IMR-90 (cell line): ENCODE data around the gene ZSCAN16.

Experiments
- CEBPB ChIP-seq: IDR thresholded peaks from 2 replicates; pipeline ENCODE4 v1.6.1; 2012; ENCODE audit warnings: low read depth, low read length, improper control_type of control experiment
- MAFK ChIP-seq: IDR thresholded peaks from 2 replicates; pipeline ENCODE4 v1.6.1; 2012; ENCODE audit warnings: low read depth, low read length, improper control_type of control experiment
- POLR2A ChIP-seq: IDR thresholded peaks from 2 replicates; pipeline ENCODE4 v1.6.1; 2012; ENCODE audit warnings: mild to moderate bottlenecking, low read depth, low read length
- RAD21 ChIP-seq: IDR thresholded peaks from 2 replicates; pipeline ENCODE4 v1.6.1; 2012; ENCODE audit warnings: low read length, improper control_type of control experiment
- RCOR1 ChIP-seq: IDR thresholded peaks from 2 replicates; pipeline ENCODE4 v1.6.1; 2012; ENCODE audit warnings: mild to moderate bottlenecking, low read length, improper control_type of control experiment; ENCODE audit not compliant: insufficient replicate concordance
- RFX5 ChIP-seq: IDR thresholded peaks from 2 replicates; pipeline ENCODE4 v1.8.0; 2012; ENCODE audit warnings: low read depth, mild to moderate bottlenecking, low read length, moderate library complexity
- SMC3 ChIP-seq: fragments of 150-350 bp; IDR thresholded peaks from 2 replicates; pipeline ENCODE4 v1.6.1; 2016; ENCODE audit warnings: low read depth, mild to moderate bottlenecking, antibody characterized with exemption, low read length, moderate library complexity
- TF ChIP-seq, protein P1 (sequence below): conservative IDR thresholded peaks from 2 replicates; pipeline ENCODE4 v1.5.1; 2012; ENCODE audit warnings: mild to moderate bottlenecking, low read depth, low read length, improper control_type of control experiment

DNA sequence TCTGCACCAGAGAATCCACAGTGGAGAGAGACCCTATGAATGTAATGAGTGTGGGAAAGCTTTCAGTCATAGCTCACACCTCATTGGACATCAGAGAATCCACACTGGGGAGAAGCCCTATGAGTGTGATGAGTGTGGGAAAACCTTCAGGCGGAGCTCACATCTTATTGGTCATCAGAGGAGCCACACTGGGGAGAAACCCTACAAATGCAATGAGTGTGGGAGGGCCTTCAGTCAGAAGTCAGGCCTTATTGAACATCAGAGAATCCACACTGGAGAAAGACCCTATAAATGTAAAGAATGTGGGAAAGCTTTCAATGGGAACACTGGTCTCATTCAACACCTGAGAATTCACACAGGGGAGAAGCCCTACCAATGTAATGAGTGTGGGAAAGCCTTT is 29.1 kb downstream of the ZSCAN16 start:
- no peak for TF ChIP-seq MAFK
- TF ChIP-seq, protein P1, sequence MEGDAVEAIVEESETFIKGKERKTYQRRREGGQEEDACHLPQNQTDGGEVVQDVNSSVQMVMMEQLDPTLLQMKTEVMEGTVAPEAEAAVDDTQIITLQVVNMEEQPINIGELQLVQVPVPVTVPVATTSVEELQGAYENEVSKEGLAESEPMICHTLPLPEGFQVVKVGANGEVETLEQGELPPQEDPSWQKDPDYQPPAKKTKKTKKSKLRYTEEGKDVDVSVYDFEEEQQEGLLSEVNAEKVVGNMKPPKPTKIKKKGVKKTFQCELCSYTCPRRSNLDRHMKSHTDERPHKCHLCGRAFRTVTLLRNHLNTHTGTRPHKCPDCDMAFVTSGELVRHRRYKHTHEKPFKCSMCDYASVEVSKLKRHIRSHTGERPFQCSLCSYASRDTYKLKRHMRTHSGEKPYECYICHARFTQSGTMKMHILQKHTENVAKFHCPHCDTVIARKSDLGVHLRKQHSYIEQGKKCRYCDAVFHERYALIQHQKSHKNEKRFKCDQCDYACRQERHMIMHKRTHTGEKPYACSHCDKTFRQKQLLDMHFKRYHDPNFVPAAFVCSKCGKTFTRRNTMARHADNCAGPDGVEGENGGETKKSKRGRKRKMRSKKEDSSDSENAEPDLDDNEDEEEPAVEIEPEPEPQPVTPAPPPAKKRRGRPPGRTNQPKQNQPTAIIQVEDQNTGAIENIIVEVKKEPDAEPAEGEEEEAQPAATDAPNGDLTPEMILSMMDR: no peak
- TF ChIP-seq POLR2A: no peak
- no peak for TF ChIP-seq CEBPB
- TF ChIP-seq RCOR1: no peak
- no peak for TF ChIP-seq SMC3
- TF ChIP-seq RFX5: no peak
- no peak for TF ChIP-seq RAD21
